GM18861 (cell line): ENCODE results near the gene OR2A1.
A peak's percentile ranks its signal among the peaks of the same experiment; 100 is the strongest.
"Not testable (repeated sequence)": the region's sequence is repeated elsewhere in the genome, so short reads cannot be mapped to it uniquely, and the experiment has no call there.

Experiments
- ATAC-seq: cut with Tn5 transposase; IDR thresholded peaks from one replicate; pipeline ENCODE4 v1.9.1; 2021; ENCODE audit not compliant: unreplicated experiment

Gene OR2A1, protein sequence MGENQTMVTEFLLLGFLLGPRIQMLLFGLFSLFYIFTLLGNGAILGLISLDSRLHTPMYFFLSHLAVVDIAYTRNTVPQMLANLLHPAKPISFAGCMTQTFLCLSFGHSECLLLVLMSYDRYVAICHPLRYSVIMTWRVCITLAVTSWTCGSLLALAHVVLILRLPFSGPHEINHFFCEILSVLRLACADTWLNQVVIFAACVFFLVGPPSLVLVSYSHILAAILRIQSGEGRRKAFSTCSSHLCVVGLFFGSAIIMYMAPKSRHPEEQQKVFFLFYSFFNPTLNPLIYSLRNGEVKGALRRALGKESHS

DNA sequence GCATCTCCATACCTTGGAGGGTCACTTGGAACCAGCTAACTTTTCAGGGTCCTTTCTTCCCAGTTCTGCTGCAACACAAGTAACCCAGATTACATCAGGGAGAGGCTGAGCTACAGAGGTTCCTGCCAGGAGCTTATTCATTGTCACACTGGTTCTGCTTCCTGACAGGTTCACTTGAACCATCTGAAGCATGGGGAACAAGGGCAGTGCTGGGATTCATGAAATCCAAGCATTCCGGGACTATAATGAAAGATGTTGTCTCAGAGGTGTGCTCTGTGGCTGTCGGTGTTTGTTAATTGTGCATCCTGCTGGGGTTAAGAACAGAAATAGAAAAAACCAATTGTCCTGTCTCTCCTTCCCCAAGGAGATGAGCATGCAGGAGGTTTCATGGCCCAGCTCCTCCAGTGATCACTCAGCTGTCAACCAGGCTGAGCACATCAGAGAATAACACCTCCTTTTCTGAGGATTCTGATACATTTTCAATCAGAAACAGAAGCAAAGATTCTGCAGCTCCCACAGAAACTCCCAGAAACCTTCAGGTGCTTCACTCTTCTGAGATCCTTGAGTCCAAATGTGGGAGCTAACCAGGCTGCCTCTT is at the start of gene OR2A1:
Gene OR2A1, plus strand, starts transcription at position 548 of the 598 bp plus-strand sequence. CDS start 5,706 bp downstream, outside the sequence.
- ATAC-seq: not testable (repeated sequence)

DNA sequence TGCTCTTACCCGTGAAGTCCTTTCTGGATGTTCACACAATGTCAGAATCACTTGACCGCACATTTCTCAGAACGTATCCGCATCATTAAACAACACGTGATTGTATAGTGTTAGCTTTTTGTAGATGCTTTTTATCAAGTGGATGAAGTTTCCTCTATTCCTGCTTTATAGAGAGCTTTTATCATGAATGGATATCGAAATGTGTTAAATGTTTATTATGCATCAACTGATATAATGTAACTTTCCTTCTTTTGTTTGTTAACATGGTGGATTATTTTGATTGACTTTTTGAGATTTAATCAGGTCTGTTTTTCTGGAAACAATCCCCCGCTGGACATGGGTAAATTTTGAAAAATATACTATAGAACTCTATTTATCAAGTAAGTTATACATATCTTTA is 47.5 kb upstream of the OR2A1 start, which contains the start of gene OR2A7:
Gene OR2A7, minus strand, starts transcription at position 101 of the 400 bp plus-strand sequence. CDS start 5,164 bp downstream, outside the sequence.
- ATAC-seq: not testable (repeated sequence)

DNA sequence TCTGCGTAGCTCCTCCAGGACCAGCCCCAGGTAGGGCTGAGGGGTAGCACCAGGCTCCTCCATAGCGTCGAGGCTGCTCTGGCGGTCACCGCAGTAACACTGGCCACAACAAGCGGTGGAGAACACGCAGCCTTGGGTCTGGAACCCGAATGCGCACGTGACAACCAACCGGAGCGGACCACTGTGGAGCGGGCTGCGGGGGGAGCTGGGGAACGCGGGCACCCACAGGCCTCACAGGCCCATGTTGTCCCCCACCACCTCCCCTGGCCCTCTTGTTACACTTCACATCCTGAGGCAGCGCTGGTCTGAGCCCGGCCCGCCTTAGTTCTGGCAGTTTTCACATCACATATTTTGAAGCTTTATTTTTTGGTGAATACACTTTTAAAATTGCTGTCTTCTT is 43.0 kb upstream of the OR2A1 start, which contains the start of gene CTAGE8:
Gene CTAGE8, minus strand, starts transcription at position 101 of the 400 bp plus-strand sequence. Its CDS starts 38 bp downstream, at position 63.
- not testable (repeated sequence) for ATAC-seq

DNA sequence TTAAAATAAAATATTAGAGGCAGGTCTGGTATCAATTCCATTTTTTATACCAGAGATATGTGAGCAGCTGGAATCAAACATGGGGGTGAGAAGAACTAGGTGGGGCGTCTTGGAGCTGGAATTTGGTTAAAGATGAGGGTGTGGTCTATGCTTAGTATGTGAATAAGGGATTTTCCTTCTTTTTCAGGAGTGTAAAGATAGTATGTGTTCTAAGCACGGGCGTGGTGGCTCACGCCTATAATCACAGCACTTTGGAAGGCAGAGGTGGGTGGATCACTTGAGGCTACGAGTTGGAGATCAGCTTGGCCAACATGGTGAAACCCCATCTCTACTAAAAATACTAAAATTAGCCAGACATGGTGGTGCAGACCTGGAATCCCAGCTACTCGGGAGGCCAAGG is 36.9 kb upstream of the OR2A1 start:
- not testable (repeated sequence) for ATAC-seq

DNA sequence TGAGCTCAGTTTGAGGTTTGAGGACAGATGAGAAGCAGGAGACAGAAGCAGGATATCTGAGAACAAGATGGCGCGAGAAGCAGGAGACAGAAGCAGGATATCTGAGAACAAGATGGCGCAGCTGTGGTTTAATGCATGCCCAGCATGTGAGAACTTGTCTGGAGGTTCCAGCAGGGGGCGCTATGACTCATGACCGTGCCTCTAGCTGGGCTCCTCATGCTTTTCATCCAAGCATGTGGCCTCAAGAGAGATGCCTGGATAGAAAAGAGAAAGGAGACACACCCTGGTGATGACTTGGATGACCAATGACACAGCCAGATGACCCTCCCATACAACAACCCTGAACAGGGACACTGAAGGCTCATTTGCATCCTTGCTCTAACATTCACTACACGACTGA is 32.2 kb upstream of the OR2A1 start:
- not testable (repeated sequence) for ATAC-seq

DNA sequence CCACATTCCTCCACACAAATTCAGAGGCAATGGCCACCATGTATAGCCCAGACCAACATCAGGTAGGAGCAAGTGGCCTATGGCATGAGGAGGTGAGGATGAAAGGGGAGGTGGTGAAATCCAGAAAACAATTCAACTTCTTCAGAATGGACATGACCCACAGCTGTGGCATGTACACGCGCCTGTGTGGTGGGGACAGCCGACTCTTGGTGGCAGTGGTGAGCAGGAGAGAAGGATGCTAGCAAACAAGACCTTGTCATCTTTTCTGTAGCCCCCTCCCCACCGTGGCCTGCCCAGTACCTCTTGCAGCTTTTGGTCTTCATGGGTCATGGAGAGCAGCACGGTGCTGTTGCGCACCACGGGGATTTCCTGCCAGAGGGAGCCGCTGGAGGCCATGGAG is 30.2 kb upstream of the OR2A1 start:
- not testable (repeated sequence) for ATAC-seq

DNA sequence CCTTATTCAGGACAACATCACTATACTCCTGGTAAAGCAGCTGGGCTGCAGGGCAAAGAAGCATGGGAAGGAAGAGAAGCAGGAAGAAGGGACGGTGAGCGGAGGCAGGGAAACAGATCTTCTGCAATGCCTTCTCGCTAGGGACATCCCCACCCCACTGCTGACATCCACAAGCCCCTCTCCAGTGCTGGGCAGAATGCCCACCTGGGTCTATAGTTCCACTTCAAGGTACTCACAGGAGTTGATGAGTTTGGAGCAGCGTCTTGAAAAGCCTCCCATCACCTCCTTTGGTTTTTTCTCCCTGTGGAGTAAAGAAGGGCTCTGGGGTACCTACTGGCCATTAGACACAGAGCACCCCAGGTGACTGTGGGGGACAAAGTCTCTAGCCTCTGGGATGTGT is 29.7 kb upstream of the OR2A1 start:
- not testable (repeated sequence) for ATAC-seq

DNA sequence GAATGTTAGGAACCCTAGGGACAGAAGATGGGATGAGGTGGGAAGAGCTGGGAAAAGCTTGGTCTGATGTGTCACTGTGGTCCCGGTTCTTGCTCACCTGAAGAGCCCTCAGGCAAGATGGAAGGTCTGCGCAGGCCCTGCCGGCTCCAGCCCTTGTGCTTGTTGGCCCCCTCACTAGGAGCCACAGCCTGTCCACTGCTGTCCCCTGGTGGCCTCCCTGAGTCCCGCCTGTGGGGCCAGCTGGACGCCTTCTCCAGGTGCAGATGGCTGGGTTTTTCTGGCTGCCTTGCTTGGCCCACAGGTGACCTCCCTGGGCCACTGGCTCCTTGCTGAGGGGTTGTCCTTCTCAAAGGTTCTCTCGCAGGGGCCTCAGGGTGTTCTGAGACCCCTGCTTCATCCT is 28.5 kb upstream of the OR2A1 start:
- not testable (repeated sequence) for ATAC-seq

DNA sequence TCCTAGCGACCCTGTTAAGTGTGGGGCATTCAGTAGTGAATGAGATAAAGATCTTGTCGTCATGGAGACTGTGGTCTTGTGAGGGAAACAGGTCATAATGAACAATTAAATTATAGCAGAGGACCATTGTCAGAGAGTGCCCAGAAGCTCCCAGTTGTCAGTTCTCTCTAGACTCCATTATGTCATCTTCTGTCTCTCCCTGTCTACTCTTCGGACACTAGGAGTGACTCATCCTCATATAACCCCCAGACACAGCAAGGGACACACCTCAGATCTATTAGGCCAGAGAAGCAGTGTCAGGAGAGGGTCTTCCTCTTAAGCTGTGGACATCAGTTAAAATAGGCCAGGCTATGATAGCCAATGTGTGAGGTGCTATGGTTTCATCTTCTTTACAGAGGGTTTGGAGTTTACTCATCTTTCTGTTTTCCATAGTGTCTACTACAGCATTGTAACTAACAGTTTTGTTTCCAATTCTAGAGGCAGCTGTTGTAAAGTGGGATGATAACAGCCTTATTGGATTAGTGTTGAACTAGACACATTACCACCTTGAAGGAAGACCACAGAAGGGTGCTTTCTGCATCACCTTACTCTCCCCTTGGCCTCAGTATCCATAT is 24.9 kb upstream of the OR2A1 start:
- ATAC-seq: not testable (repeated sequence)

DNA sequence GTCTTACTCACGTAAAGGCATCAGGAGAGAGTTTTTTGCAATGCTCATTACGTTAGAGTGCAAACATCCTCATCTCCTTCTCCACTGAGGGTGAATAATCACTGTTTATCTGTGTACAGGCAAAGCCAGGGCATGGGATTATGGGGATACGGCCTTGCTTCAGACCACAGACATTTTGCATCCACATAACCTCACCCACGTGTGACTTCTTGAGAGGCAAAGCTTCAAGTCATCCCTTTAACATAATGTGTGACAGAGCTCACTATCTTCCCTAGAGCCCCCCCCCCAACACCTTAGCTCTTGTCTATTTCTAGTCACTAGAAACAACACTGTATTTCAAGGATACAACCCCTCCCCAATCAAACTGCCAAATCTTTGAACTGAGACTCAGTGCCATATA is 20.6 kb upstream of the OR2A1 start:
- ATAC-seq: not testable (repeated sequence)

DNA sequence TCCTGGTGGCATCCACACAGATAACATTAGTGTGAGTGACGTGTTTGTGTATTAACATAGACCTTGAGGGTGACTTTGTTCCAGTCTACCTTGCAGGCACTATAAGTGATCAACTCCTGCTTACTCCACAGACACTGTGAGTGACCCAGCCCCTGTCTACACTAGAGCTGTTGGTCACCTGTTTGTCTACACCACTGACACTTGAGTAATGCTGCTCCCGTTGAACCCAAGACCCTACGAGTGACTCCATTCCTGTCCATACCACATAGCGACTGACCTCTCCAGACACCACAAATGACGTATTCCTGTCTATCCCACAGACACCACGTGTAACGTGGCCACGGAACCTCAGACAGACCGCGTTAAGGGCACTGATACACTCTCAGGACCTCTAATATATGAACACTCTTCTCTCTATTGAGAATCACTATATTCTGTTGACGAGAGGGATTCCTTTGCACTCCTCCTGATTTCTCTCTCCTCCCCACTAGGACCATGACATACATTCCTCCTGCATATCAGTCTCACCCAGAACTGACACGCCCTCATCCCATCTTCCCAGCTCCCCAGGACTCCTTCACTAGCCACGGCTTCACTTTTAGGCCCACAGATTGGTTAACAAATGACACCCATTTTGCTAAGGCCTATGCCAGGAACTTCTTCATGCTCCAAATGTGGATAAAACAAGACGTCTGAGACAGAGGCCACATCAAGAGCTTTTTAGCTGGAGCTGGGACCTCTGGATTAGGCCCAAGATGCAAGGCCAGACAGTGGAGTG is 19.6 kb upstream of the OR2A1 start:
- not testable (repeated sequence) for ATAC-seq

DNA sequence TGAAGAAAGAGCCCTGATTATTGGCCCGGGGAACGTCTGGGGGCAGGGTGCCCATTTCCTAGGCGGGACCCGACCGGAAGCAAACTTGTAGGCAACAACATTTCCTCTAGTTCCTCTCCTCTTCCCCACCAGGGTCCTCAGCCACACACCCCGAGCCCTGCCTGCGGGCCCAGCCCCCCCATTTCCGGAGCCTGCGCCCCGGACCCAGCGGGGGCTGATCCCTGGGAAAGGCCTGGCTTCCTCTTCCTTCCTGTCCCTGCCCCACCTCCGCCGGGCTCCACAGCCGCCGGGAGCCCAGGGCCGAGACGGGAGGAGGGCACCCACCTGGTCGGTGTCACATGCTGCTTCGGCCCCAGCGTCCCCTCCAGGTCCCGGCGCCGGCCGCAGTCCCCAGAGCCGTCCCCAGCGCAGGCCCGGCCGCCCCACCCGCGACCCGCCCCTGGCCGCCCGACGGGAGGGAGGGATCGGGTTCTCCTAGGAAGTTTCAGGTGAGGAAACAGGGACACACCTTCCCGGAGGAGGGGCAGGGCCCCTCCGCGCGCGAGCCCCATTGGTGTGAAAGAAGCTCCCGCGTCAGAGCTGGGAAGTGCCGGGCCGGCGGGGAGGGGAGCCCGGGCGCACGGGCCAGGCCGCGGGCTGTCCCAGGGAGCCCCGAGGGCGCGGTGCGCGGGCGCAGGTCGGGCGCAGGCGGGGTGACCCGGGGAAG is 18.3 kb upstream of the OR2A1 start:
- ATAC-seq: peak; percentile 52

DNA sequence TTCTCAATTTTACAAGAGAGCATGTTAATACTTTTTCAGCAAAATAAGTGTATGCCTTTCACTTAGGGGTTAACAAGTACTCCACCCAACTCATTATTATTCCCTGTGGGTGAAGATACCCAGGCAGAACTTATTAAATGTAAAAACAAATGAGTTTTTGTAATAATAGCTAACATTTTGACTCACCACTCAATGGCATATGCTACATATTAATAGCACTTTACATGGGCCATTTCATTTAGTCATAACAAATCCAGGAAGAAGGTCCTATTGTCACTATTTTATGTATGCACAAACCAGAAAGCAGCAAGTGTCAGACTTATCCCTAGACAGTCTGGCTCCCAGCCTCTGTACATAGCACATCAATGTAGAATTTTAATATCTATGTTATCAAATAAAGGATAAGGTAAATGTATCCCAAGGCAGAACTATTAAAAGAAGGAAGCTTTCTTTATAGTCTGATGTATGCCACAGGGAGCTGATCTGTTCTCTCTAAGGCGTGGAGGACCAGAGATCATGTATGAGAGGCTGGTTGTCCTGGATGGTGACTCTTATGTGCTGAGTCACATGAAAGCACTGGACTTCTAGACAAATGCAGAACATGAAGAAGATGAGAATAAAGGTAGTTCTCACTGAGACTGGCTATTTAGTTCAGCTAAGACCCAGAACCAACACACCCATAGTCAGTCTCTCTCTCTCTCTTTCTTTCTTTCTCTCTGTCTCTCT is 9.5 kb upstream of the OR2A1 start:
- ATAC-seq: not testable (repeated sequence)

DNA sequence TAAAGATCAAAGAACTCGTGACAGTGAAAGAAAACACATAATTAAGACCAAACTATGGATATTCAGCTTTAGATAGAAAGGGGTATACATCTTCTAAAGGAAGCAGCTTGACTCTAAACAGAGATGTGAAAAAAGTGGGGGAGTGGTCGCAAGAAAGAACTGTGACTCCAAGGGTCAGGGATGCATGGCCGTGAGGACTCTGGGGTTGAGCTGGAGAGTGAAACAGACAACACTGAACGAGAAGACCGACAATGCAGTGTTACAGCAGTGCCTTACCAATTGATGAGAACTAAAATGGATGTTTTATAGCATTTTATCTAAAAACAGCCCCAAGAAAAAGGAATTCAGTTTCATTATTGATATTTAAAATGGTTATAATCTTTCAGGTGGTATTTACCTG is 8.6 kb upstream of the OR2A1 start:
- not testable (repeated sequence) for ATAC-seq

DNA sequence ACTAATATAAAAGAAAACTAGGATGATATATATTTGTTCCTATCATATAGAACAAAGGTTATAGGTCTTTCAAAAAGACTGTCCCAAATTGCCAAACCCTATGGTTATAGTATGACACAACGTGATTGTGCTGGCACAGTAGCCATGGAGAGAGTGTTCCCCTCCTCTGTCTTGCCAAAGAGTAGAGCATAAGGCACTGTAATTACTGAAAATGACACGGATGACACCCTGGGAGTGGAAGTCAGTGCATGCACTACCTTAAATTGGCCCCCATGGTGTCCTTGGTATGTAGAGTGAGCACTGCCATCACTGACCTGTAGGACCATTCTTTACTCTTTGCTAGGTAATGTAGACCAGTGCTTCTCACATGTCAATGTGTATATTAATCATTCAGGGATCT is 7.1 kb upstream of the OR2A1 start:
- ATAC-seq: not testable (repeated sequence)

DNA sequence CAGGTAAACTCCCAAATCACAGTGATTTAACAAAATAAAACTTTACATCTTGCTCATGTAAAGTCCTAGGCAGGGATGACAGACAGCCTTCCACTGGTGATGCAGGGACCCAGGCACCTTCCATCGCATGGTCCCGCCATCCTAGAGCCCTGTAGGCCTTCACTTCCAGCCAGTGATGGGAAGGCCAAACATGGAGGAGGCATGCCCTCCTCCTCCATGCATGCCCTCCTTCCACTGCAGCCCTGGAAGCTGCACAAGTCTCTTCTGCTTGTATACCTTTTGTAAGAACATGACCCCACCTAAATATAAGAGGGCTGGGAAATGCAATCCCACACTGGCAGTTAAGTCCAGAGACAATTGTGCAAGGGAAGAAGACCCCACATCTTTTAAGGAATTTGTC is 2.5 kb upstream of the OR2A1 start:
- ATAC-seq: not testable (repeated sequence)

DNA sequence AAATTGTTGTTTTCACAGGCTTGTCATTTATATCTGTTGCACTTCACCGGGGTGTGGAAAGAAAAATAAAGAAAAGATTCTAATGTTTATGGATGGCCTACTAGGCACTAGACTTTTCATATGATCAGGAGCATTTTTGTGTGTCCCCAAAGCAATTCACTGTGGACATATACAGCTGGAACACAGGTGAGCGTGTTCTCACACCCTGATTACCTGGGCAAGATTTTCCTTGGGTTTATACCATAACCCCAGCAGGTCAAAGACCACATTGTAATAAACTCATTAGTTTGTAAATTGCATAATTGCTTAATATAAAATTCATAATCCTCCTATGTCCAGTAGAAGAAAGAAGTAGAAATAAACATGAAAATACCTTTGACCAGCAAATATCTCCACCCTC is 1.0 kb upstream of the OR2A1 start:
- ATAC-seq: not testable (repeated sequence)

DNA sequence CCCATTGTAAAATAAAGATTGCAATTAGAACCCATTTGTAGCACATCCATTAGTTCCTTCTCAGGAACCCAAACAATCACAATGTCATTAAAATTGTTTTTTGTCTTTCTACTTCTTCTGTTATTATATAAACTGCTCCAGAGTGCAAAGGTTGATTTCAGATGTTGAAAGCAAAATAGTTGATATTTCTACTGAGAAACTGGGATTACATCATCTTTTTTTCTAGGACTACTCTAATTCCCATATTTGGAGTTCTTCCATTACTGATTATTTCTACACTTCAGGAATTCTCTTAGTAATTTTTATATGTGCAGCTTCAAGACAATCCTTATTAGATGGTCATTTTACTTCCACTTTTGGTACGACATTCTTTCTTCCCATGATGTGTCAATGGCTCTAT is 5.3 kb downstream of the OR2A1 start:
- ATAC-seq: not testable (repeated sequence)

DNA sequence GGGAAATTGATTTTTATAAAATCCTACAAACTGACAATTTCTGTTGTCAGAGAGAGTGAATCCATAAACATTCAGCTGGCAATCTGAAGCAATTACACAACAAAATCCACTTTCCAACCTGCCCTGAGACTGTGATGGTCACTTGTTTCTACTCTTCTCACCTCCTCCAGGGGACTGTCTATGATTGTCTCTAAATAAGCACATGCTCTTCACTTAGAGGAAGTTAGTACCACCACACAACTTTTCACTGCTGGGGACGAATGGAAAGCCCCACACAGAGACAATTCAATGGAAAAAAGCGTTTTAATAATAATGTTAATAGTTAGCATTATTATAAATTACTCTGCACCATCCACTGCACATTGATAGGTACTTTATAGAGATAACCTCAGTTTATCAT is 7.3 kb downstream of the OR2A1 start:
- ATAC-seq: not testable (repeated sequence)
